MCF 10A (cell line): ENCODE results near the gene ITGB1BP1. TPM values are rescaled to one million over a fixed set of nuclear protein-coding genes. Genes with fewer than 3 reads are reported as not detected.

ENCODE experiments used
- BruUV-seq: library from RNA; stranded (reverse); fragments of 400-500 nt; replicated peaks from 2 replicates; lab custom pipeline; 2021; lab: Mats Ljungman, UMichigan
- CTCF ChIA-PET: fragments of 300-600 bp; sonication (Branson Sonifier 250); formaldehyde crosslinking; extraction: SDS; loops from one replicate; lab custom pipeline; 2021; ENCODE audit warnings: antibody characterized with exemption, inconsistent platforms; lab: Yijun Ruan, JAX
- POLR2A ChIA-PET: fragments of 300-600, 350-650 bp; sonication (Branson Sonifier 250); formaldehyde crosslinking; extraction: SDS; loops from one replicate; lab custom pipeline; 2020; ENCODE audit warnings: antibody characterized with exemption, inconsistent platforms; lab: Yijun Ruan, JAX
- DNase-seq: peaks from one replicate; pipeline ENCODE4 v3.0.0-alpha.2; 2018; ENCODE audit not compliant: unreplicated experiment
- H3K27ac Mint-ChIP-seq: one replicate; pipeline ENCODE4 v1.8.0; 2022; ENCODE audit warnings: mild to moderate bottlenecking, low read depth, mixed read lengths; ENCODE audit not compliant: unreplicated experiment
- H3K27me3 Mint-ChIP-seq: one replicate; pipeline ENCODE4 v1.8.0; 2022; ENCODE audit warnings: mixed read lengths; ENCODE audit not compliant: insufficient read depth, unreplicated experiment
- H3K36me3 Mint-ChIP-seq: one replicate; pipeline ENCODE4 v1.8.0; 2022; ENCODE audit warnings: mild to moderate bottlenecking, moderate library complexity, mixed read lengths; ENCODE audit not compliant: insufficient read depth, unreplicated experiment
- H3K4me1 Mint-ChIP-seq: one replicate; pipeline ENCODE4 v1.8.0; 2022; ENCODE audit warnings: mixed read lengths; ENCODE audit not compliant: insufficient read depth, unreplicated experiment
- H3K4me3 Mint-ChIP-seq: one replicate; pipeline ENCODE4 v1.8.0; 2022; ENCODE audit warnings: mild to moderate bottlenecking, moderate library complexity, mixed read lengths; ENCODE audit not compliant: unreplicated experiment
- H3K9me3 Mint-ChIP-seq: one replicate; pipeline ENCODE4 v1.8.0; 2022; ENCODE audit warnings: mixed read lengths; ENCODE audit not compliant: unreplicated experiment
- intact Hi-C: fragments of 100-400 bp; cut with micrococcal nuclease; formaldehyde crosslinking; loops from 2 replicates; pipeline ENCODE4 v1.14.1; 2022
- total RNA-seq: library from RNA; stranded (reverse); gene quantifications from 2 replicates; pipeline ENCODE4 v1.2.3, GENCODE V29; 2022
- TF ChIP-seq, protein P1 (sequence below): fragments of 200-600 bp; IDR thresholded peaks from one replicate; pipeline ENCODE4 v1.8.0; 2022; ENCODE audit warnings: antibody characterized with exemption, mild to moderate bottlenecking; ENCODE audit not compliant: unreplicated experiment

The ITGB1BP1 gene
- total RNA-seq, 1 experiment from 2014 or later = 125 TPM

GRCh38 chr2:9428965-9429577 lies 5.7 kb upstream of the ITGB1BP1 start:
- H3K27ac Mint-ChIP-seq = no peak overlapping the region
- H3K27me3 Mint-ChIP-seq = no peaks in the 10 kb centered on the region
- ChIA-PET POLR2A (interaction anchor here (0.6 to 1.2 kb wide), 3 partner anchors 25 to 284 kb away, joined by 3 read pairs; no protein-coding TSS in a partner anchor), CTCF (interaction anchor here (1.8 kb wide), 1 partner anchor 287 kb away, joined by 7 read pairs; no protein-coding TSS in a partner anchor)
- no TSS peak for BruUV-seq
- intact Hi-C loops = no loop called here
- peaks cover 9% of the 10 kb centered on the region for H3K4me1 Mint-ChIP-seq
- no peak overlapping the region for H3K4me3 Mint-ChIP-seq
- peaks cover 44% of the 10 kb centered on the region for H3K36me3 Mint-ChIP-seq
- TF ChIP-seq, protein P1, sequence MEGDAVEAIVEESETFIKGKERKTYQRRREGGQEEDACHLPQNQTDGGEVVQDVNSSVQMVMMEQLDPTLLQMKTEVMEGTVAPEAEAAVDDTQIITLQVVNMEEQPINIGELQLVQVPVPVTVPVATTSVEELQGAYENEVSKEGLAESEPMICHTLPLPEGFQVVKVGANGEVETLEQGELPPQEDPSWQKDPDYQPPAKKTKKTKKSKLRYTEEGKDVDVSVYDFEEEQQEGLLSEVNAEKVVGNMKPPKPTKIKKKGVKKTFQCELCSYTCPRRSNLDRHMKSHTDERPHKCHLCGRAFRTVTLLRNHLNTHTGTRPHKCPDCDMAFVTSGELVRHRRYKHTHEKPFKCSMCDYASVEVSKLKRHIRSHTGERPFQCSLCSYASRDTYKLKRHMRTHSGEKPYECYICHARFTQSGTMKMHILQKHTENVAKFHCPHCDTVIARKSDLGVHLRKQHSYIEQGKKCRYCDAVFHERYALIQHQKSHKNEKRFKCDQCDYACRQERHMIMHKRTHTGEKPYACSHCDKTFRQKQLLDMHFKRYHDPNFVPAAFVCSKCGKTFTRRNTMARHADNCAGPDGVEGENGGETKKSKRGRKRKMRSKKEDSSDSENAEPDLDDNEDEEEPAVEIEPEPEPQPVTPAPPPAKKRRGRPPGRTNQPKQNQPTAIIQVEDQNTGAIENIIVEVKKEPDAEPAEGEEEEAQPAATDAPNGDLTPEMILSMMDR = no peak
- DNase-seq = no peak
- H3K9me3 Mint-ChIP-seq = no peaks in the 10 kb centered on the region

- Mint-ChIP-seq H3K9me3 (no peaks in the 10 kb centered on the region), H3K4me3 (no peak overlapping the region), H3K36me3 (peaks cover 8% of the 10 kb centered on the region), H3K27ac (no peak overlapping the region), H3K27me3 (no peaks in the 10 kb centered on the region), H3K4me1 (peaks cover 20% of the 10 kb centered on the region)
- ChIA-PET CTCF (interaction anchor here (0.6 to 3.0 kb wide), 5 partner anchors 90 to 358 kb away, joined by 3 to 15 read pairs (median 4); no protein-coding TSS in a partner anchor), POLR2A (interaction anchor here (0.6 to 4.3 kb wide), 9 partner anchors 38 to 424 kb away, joined by 3 to 44 read pairs (median 4); no protein-coding TSS in a partner anchor)
- no peak for DNase-seq
- intact Hi-C loops = no loop called here
- no TSS peak for BruUV-seq
- TF ChIP-seq, protein P1 = no peak
Measured at GRCh38 chr2:9424447-9425164, 1.3 kb upstream of the ITGB1BP1 start.

DNA sequence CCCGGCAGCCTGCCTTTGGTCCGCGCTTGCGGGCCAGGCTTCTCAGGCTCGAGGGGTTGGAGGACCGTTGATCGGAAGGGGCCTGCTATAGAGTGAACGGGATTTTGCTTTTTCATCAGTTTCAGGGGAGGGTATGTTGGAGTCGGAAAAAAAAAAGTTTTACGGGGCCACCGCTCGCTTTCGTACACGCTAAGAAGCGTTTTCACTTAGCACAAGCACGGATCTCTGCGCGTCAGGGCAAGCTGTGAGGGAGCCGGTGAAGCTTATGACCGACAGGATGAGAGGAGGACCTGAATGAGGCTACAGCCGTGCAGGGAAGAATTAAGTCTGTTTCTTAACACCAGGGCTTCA lies 569 bp upstream of the ITGB1BP1 start:
- CTCF ChIA-PET = interaction anchor here (0.6 to 3.0 kb wide), 6 partner anchors 23 to 359 kb away, joined by 3 to 15 read pairs (median 5); partner anchors contain the start of gene ASAP2
- no peak for DNase-seq
- TF ChIP-seq, protein P1 = no peak
- H3K36me3 Mint-ChIP-seq = peaks cover 12% of the 10 kb centered on the region
- POLR2A ChIA-PET = interaction anchor here (0.6 to 4.3 kb wide), 13 partner anchors 15 to 588 kb away, joined by 3 to 44 read pairs (median 7); partner anchors contain the start of genes ADAM17 and YWHAQ
- H3K9me3 Mint-ChIP-seq = no peaks in the 10 kb centered on the region
- no peak overlapping the region for H3K4me3 Mint-ChIP-seq
- H3K4me1 Mint-ChIP-seq = peaks cover 20% of the 10 kb centered on the region
- H3K27me3 Mint-ChIP-seq = no peaks in the 10 kb centered on the region
- peak overlapping the region; percentile 94 for H3K27ac Mint-ChIP-seq
- intact Hi-C loops = loop anchor here (2.0 kb wide), 1 partner anchor 281 kb away; no protein-coding TSS in a partner anchor
- TSS peak; percentile 72 for BruUV-seq
